Amniotic epithelial cell (primary cell): ENCODE data around the gene EMP2.
"Not testable (repeated sequence)": the region's sequence is repeated elsewhere in the genome, so short reads cannot be mapped to it uniquely, and the experiment has no call there.

Source experiments
- DNase-seq: peaks from one replicate; pipeline ENCODE4 v3.0.0-alpha.2; 2010; ENCODE audit warnings: low read depth

The EMP2 gene

DNA sequence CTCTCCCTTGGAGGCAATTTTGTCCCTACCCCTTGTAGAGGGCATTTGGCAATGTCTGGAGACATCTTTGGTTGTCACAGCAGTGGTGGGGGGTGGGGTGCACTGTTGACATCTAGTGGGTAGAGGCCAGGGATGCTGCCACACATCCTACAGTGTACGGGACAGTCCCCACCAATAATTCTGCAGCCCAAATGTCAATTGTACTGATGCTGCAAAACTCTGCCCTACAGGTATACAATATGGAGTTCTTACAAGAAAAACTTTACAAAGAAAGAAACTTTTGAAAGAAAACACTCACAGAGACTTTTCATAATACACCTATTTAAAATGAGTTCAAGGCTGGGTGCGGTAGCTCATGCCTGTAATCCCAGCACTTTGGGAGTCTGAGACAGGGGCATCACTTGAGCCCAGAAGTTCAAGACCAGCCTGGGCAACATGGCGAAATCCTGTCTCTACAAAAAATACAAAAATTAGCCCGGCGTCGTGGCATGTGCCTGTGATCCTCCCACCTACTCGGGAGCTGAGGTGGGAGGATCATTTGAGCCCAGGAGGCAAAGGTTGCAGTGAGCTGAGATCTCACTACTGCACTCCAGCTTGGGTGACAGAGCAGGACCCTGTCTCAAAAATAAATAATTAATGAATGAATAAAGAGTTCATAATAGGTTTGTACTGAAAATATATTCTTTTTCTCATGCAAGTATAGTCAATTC lies 59.4 kb downstream of the EMP2 start:
- no peak for DNase-seq

GRCh38 chr16:10519929-10520868 lies 60.2 kb downstream of the EMP2 start:
- DNase-seq, result no peak

DNA sequence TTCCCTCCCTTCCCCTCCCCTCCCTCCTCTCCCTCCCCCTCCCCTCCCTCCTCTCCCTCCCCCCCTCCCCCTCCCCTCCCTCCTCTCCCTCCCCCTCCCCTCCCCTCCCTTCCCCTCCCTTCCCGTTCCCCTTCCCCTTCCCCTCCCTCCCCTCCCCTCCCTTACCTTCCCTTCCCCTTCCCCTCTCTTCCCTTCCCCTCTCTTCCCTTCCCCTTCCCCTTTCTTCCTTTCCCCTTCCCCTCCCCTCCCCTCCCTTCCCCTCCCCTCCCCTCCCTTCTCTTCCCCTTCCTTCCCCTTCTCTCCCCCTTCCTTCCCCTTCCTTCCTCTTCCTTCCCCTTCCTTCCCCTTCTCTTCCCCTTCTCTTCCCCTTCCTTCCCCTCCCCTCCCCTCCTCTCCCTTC lies 61.1 kb downstream of the EMP2 start:
- DNase-seq, result no peak

DNA sequence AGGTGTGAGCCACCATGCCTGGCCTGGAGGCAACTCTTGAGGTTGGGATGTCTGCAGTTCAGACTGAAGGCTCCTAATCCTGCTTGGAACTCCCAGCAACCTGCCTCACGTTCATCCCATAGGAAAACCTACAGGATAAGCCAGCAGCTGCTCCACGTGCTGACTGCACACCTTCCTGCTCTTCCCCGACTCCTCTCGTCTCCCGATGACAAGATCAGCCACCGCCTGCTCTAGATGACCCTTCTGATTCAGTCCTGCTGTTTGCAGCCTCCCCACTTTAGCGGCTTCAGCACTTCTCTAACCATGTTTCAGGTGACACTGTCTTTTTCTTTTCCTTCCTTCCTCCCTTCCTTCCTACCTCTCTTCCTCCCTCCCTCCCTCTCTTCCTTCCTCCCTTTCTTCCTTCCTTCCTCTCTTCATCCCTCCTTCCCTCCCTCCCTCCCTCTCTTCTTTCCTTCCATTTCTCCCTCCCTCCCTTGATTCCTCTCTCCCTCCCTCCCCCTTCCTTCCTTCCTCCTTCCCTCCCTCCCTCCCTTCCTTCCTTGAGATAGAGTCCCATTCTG lies 61.8 kb downstream of the EMP2 start:
- DNase-seq, result no peak

DNA sequence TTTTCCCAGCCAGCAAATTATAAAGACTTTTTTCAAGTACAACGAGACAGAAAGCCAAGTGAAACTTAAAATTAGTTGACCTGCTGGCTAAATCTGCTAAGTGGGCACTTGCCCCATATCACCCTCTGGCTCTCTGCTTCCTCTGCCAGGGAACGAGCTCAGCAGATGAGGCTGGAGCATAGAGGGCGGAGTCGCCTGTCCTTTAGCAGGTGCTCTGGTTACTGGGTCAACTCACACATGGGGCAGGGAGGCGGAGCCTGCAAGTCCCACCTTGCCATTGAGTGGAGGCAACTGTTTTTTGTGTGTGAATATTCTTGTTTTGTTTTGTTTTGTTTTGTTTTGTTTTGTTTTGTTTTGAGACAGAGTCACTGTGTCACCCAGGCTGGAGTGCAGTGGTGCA lies 62.5 kb downstream of the EMP2 start:
- no peak for DNase-seq

DNA sequence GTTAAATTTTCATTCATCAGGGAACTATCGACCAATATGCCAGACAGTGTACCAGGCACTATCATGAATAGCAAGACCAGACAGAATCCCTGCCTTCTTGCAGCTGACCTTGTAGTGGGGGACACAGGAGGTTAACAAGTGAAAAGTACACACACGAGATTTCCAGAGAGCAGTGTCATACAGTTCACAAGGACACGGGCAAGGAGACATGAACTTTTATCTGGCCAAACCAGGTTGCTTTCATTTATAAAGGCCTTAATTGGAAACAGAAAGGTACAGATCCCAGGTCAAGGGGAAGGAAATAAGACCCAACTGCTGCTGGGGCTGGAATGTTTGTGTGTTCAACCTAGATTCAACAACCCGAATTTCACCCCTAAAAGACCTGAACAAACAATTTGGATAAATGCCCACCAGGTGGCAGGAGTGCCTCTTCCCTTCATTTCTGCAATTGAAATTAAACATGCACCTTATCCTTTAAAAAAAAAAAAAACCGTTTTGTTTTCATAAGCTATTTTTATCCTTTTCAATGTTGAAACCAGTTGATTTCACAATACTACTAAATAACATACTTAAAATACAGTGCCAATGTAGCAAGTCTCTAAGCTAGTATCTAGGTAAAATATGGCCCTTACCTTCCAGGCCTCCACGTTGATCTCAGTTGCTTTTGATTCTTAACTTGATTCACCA lies 65.9 kb downstream of the EMP2 start:
- DNase-seq, result peak; percentile 77

DNA sequence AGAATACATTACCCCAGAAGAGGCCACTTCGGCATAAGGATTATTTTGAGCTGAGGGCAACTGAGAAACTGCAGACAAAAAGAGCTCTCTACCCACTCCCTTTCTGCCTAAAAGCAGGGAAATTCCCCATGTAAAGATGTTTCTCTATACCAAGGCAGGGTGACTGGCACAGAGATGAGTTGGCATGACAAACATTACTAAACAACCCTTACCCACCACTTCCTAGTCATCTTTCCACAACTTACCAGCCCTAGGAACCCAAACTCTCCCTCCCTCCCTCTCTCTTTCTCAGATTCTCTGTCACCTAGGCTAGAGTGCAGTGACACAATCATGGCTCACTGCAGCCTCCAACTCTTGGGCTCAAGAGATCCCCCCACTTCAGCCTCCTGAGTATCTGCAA lies 68.6 kb downstream of the EMP2 start:
- no peak for DNase-seq

- DNase-seq, result no peak
Measured at GRCh38 chr16:10510279-10510678, 70.1 kb downstream of the EMP2 start.

- DNase-seq, result peak; percentile 76
Measured at GRCh38 chr16:10509534-10510025, 70.8 kb downstream of the EMP2 start.

- DNase-seq, result not testable (repeated sequence)
Measured at GRCh38 chr16:10505286-10505685, 75.1 kb downstream of the EMP2 start.

DNA sequence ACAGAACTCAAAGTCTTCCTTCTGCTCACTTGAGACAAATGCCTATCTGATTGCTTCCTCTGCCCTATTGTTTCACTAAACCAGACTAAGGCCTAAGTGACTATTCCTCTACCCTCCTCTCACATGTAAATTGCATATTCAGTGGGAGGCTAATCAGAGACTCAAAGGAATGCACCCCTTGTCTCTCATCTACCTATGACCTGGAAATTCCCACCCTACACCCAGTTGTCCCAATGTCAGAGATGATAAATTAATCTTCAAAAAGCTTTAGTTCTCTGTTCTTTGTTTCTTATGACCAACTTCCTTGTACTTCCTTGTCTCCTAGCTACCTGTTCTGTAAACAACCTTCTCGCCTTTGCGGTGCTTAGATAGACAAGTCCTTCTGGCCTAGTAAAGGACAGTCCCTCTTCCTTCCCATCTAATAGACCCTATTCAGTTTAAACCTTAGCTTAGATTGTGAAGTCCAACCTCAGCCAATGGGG lies 76.0 kb downstream of the EMP2 start:
- no peak for DNase-seq

GRCh38 chr16:10502776-10503175 lies 77.6 kb downstream of the EMP2 start:
- DNase-seq, result no peak

- no peak for DNase-seq
Measured at GRCh38 chr16:10501016-10501607, 79.3 kb downstream of the EMP2 start.

GRCh38 chr16:10500582-10500981 lies 79.8 kb downstream of the EMP2 start:
- no peak for DNase-seq

- no peak for DNase-seq
Measured at GRCh38 chr16:10497132-10498101, 83.0 kb downstream of the EMP2 start.

DNA sequence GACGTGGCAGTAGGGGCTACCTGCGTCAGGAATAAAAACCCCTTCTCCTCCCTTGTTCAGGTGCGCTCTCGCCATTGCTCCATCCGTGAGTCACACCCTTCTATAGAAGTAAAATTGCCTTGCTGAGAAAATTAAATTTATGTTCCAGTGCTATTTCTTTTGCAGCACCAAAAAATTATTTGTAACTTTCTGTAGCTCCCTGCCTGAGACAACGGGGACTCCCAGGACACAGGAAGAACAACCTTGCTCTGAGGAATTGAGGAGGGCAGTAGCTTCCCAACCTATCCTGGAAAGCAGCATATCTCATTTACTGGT lies 85.4 kb downstream of the EMP2 start:
- DNase-seq, result no peak

GRCh38 chr16:10494343-10495030 lies 85.9 kb downstream of the EMP2 start:
- no peak for DNase-seq

- DNase-seq, result no peak
Measured at GRCh38 chr16:10493276-10493675, 87.1 kb downstream of the EMP2 start.

GRCh38 chr16:10490141-10490540 lies 90.3 kb downstream of the EMP2 start:
- DNase-seq, result no peak
